GM21717 (cell line): ENCODE results near the gene NUP58.

Experiments
- ATAC-seq: cut with Tn5 transposase; IDR thresholded peaks from one replicate; pipeline ENCODE4 v1.9.1; 2021; ENCODE audit warnings: mild to moderate bottlenecking, moderate library complexity; ENCODE audit not compliant: unreplicated experiment

The NUP58 gene

GRCh38 chr13:25301347-25302113 lies at the start of gene NUP58:
NUP58 (plus strand) TSS chr13:25301625; CDS start chr13:25301774, 149 bp downstream.
- peak; percentile 96 for ATAC-seq

GRCh38 chr13:25252225-25252624 lies 49.2 kb upstream of the NUP58 start:
- ATAC-seq = no peak

- ATAC-seq = no peak
These were observed 48.7 kb upstream of the NUP58 start for GRCh38 chr13:25252752-25253151.

- ATAC-seq = no peak
These were observed 47.7 kb upstream of the NUP58 start for GRCh38 chr13:25253702-25254101.

- no peak for ATAC-seq
These were observed 39.2 kb upstream of the NUP58 start for GRCh38 chr13:25262261-25262660.

DNA sequence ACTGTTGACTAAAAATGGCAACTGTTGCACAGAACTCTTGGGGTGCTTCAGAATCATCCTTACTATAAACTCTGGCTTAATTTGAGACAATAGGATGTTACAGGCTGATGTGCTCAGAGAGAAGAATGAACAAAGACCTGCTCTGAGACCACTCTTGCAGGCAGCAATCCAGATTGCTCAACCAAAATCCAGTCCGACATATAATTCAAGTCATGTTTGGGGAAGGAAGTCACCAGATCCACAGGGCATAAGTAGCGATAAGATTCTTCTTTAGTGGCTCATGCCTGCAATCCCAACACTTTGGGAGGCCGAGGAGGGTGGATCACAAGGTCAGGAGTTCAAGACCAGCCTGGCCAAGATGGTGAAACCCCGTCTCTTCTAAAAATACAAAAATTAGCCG lies 34.7 kb upstream of the NUP58 start:
- ATAC-seq = no peak

GRCh38 chr13:25267715-25268114 lies 33.7 kb upstream of the NUP58 start:
- ATAC-seq = no peak

DNA sequence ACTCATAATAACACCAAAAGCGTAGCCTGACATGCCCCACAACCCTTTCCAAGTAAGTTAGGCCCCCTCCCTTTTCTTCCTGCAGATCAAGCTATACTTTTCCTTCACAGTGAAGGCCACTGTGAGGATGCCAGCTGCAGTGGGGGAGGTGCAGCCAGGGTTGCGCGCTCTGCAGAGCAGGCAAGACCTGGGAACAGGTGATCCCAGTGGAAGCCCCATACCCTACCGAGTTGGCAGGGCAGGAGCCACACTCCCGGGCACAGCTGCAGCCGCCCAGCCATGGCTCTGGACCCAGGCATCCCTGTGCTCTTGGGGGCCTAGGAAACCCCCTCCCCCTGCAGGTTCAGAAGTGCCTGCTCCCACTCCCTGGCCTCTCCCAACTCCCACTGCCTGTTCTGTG lies 32.9 kb upstream of the NUP58 start:
- ATAC-seq = no peak

GRCh38 chr13:25276748-25277147 lies 24.7 kb upstream of the NUP58 start:
- no peak for ATAC-seq

GRCh38 chr13:25280396-25280795 lies 21.0 kb upstream of the NUP58 start:
- no peak for ATAC-seq

- ATAC-seq = peak; percentile 64
These were observed 20.1 kb upstream of the NUP58 start for GRCh38 chr13:25281193-25281934.

GRCh38 chr13:25281935-25282332 lies 19.5 kb upstream of the NUP58 start:
- no peak for ATAC-seq

- peak; percentile 30 for ATAC-seq
These were observed 15.0 kb upstream of the NUP58 start for GRCh38 chr13:25286308-25286968.

DNA sequence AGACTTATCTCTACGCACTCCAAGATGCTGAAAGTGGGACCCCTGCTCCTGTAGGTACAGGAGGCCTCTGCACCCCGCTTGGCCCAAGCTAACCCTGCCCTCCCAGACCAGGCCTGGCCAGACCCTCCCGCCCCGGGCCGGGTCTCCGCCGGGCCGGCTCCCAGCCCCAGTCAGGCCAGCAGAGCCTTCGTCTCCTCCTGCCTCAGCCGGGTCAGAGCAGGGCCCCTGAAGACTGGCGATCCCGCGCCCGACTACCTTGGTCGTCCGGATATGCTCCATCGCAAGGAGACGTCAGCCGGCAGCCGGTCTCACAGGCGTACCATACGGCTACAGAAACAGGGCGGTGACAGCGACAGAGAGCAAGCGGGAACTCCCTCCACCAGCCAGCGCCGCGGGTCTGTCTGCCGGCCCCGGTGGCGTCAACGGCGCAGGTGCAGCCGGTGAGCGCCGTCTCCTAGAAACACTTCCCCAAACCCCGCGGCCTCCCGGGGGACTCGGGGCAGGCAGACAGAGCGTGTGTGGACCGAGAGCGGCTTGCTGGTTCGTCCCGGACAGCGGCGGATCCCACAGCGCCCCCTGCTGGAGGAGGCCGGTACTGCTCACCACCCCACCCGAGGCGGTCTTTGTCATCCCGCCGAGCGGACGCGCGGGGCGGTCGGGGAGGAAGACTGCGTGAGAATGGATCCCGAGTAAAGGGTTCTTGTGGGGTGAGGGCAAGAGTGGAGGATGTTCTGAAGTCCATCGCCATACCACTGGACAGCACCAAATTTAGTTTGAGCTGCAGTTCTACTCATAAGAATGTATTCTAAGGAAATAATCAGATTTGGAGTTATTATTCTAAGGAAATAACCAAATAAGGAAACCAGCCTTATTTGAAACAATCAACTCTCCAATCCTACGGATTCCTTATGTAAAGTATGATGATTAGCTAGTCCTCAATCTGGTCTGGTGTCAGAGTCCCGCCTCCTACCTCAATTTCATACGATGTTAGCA lies 14.2 kb upstream of the NUP58 start, which contains the start of gene MTMR6:
TSS of gene MTMR6 (minus strand) at position 520 of the 993 bp plus-strand sequence. CDS start at position 279, 241 bp downstream.
- ATAC-seq = peak; percentile 95

DNA sequence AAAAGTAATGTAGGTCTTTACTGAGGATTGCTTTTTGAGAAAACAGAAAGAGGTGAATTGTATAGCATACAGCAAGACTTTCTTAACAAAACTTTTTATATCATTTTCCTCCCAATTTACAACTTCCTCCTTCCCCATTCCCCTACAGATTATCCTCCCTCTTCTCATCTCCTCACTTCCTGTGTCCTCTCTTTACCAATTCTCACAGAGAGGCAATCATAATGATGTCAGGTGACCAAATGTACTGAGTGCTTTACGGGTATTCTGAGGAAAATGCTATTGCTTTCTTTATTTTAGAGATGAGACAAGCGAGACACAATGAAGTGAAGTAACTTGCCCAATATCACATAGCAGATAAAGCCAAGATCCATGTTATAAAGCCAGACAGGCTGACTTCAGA lies 12.5 kb upstream of the NUP58 start:
- no peak for ATAC-seq

- no peak for ATAC-seq
These were observed 9.7 kb upstream of the NUP58 start for GRCh38 chr13:25291691-25292090.

DNA sequence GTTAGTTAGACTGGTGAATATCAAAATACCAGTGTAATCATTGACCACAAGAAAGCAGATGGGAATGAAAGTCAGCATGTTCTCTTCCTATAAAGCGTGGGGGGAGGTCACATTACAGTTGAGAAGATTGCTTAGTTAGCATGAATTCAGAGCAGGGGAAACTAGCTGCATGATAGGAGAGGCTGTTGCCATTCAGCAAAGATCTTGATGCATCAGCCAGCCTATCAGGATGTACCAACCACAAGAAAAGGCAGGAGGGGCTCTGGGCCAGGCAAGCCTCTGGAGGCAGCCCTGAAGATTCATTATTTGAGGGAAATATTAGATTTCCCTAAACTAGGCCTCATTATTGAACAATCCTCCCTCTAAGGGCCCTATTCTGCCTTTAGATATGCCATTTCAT lies 9.1 kb upstream of the NUP58 start:
- no peak for ATAC-seq

- no peak for ATAC-seq
These were observed 6.2 kb upstream of the NUP58 start for GRCh38 chr13:25295228-25295627.

- no peak for ATAC-seq
These were observed 5.7 kb upstream of the NUP58 start for GRCh38 chr13:25295701-25296100.

DNA sequence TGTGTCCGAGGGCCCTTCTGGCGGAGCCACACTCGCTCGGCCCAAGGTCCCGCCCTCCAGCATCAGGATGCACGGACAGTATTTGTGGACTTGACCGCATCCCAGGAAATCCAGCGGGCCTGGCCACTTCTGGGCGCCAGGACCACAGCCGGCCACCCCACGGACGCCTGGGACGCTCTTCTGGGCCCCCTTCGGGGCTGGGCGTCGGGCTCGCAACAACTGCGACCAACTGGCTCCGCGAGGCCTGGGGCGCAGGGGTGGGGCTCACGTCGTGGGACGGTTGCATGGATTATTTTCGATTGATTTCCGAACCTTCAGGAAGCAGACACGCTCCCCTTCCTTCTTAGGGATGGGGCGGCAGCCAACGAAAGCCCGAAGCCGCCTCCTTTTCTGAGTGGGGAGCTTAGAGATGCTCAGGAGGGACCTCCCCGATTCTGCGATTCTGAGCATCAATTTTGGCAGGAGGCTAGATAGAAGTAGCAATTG lies 521 bp upstream of the NUP58 start:
- ATAC-seq = peak; percentile 13
